Measurements from ENCODE around the gene TCF19.
A peak's percentile ranks its signal among the peaks of the same experiment; 100 is the strongest.

GRCh38 chr6:31186052-31186734 is 27.8 kb downstream of the TCF19 start:
- peak; percentile 55 for TF ChIP-seq POLR2A (IDR thresholded peaks at IDR 0.05)
- no peak for TF ChIP-seq CTCF (IDR thresholded peaks at IDR 0.05)

Measured in right lobe of liver (tissue), 4 donors.